ENCODE results near the gene XYLT1.

DNA sequence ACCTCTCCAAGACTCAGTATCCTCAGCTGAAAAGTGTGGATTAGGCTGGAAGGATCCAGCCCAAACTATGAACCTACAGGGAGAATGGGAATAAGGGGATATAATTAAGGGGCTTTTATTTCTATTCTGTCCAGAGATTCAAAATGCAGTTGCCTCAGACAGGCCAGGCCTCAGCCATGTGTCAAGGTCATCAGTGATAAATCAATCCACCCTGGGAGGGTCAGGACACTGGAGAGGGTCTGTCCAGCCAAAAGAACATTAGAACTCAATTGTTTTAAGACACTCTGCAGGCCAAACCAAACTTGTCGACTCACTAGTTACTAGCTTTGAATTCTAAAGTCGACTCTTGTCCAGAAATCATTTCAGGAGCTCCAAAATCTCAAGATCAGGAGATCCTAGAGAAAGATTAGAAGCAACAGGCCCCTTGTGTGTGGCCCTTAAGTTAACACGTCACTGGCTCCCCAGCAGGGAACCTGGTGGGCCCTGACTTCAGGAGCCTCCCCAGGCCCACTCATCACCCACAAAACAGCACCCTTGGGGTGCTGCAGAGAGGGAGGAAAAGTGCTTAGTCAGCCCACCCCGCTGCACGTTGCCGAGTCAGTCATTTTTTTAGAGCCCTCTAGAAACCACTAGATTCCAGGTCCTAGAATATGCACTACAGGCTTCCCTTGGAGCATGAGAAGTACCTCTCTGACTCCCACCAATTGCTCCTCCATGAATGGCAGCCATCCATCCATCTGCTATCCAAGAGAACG lies 156.8 kb downstream of the XYLT1 start:
- TF ChIP-seq, protein P1, sequence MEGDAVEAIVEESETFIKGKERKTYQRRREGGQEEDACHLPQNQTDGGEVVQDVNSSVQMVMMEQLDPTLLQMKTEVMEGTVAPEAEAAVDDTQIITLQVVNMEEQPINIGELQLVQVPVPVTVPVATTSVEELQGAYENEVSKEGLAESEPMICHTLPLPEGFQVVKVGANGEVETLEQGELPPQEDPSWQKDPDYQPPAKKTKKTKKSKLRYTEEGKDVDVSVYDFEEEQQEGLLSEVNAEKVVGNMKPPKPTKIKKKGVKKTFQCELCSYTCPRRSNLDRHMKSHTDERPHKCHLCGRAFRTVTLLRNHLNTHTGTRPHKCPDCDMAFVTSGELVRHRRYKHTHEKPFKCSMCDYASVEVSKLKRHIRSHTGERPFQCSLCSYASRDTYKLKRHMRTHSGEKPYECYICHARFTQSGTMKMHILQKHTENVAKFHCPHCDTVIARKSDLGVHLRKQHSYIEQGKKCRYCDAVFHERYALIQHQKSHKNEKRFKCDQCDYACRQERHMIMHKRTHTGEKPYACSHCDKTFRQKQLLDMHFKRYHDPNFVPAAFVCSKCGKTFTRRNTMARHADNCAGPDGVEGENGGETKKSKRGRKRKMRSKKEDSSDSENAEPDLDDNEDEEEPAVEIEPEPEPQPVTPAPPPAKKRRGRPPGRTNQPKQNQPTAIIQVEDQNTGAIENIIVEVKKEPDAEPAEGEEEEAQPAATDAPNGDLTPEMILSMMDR (IDR thresholded peaks at IDR 0.05): no peak
- no peak for TF ChIP-seq ZFX (IDR thresholded peaks at IDR 0.05; ENCODE audit: borderline replicate concordance)
